HG02763 (cell line): ENCODE data around the gene CLEC12A.
"Not testable (repeated sequence)": the region's sequence is repeated elsewhere in the genome, so short reads cannot be mapped to it uniquely, and the experiment has no call there.

Experiments used
- ATAC-seq: cut with Tn5 transposase; IDR thresholded peaks from one replicate; pipeline ENCODE4 v1.9.1; 2021; ENCODE audit warnings: mild to moderate bottlenecking, moderate library complexity; ENCODE audit not compliant: unreplicated experiment

Gene CLEC12A

DNA sequence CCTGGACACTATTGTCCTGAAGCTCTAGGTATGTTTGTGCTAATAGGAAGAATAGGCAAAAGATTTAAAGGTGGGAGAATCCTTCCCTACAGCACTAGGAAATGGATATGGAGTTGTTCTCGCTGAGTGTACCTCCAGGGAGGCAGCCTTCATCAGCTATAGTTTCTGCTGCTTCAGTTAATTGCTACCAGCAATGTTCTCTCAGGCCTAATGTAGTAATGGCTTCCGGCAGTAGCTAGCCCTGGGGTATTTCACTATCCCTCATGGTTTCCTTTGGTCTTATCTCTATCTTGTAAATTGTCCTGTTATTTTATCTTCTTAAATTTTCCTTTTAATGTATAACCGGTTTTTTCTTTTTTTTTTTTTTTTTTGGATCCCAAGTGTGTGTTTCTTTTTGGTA lies 9.3 kb upstream of the CLEC12A start:
- no peak for ATAC-seq

DNA sequence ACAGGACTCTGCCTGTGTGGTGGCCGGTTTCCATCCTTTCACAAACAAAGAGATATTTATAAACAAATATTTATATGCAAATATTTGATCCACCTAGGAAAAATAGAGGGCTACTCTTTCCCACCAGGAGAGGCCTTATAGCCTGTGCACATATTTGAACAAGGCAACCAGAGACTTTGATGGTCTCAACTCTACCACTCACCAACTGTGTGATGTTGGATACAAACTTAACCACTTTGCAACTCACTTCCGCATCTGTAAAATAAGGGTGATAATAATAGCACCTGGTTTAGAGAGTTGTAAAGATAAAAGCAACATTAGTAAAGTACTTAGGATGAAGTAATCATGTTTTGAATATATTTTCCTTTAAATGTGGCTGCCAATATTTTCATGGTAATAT lies 1.5 kb upstream of the CLEC12A start:
- no peak for ATAC-seq

DNA sequence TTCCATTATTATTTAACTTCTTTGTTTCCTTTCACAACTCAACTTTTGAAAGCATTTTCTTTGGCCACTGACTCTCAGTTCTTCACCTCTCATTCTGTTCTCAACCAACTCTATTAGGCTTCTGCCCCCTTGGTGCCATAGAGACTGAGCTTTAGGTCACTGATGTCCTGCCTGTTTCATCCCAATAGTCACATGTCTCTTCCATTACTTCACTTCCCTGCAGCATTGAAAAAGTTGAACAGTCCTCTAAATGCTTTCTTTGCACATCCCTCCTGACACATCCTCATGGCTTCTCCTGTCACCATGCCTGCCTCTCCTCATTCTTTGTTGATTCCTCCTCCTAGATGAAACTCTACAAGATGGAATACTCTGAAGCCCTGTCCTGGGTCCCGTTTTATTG lies 2.7 kb downstream of the CLEC12A start:
- no peak for ATAC-seq

DNA sequence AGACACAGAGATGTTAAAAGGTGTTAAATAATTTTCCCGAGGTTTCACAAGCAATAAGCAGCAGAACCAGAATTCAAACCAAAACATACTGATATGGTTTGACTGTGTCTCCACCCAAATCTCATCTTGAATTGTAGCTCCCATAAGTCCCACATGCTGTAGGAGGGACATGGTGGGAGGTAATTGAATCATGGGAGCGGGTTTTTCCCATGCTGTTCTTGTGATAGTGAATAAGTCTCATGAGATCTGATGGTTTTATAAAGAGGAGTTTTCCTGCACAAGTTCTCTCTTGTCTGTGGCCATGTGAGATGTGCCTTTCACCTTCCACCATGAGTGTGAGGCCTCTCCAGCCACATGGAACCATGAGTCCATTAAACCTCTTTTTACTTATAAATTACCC lies 3.5 kb downstream of the CLEC12A start:
- ATAC-seq = not testable (repeated sequence)

DNA sequence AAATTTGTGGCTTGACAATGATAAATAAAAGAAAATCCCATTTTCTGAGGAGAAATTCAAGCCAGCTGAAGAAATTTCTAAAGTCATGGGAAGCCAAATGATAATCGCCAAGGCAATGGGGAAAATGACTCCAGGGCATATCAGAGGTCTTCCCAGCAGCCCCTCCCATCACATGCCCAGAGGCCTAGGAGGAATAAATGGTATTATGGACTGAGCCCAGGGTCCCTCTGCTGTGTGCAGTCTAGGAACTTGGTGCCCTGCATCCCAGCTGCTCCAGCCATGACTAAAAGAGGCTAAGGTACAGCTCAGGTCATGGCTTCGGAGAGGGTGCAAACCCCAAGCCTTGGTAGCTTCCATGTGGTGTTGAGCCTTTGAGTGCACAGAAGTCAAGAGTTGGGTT lies 4.4 kb downstream of the CLEC12A start:
- ATAC-seq = no peak

DNA sequence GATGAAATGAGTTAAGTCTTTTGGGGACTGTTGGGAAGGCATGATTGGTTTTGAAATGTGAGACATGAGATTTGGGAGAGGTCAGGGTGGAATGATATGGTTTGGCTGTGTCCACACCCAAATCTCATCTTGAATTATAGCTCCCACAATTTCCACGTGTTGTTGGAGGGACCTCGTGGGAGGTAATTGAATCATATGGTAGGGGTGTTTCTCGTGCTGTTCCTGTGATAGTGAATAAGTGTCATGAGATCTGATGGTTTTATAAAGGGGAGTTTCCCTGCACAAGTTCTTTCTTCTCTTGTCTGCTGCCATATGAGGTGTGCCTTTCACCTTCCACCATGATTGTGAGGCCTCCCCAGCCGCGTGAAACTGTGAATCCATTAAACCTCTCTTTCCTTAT lies 5.4 kb downstream of the CLEC12A start:
- ATAC-seq = not testable (repeated sequence)

DNA sequence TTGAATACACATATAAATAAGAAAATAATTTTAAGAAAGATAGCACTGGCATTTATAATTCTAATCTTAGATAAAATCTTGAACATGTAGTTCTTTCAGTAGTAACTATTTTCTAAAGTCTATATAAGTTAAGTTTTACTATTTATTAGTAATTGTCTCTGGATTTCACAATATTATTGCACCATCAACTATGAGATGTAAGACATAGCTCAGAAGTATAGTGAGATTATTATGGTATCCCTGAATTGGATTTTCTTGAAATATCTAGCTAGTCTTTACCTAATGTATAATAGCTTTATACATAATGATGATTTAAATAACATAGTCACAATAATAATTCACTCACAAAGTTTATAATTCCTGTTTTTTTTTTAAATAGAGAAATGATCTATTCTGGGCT lies 6.7 kb downstream of the CLEC12A start:
- ATAC-seq = no peak

DNA sequence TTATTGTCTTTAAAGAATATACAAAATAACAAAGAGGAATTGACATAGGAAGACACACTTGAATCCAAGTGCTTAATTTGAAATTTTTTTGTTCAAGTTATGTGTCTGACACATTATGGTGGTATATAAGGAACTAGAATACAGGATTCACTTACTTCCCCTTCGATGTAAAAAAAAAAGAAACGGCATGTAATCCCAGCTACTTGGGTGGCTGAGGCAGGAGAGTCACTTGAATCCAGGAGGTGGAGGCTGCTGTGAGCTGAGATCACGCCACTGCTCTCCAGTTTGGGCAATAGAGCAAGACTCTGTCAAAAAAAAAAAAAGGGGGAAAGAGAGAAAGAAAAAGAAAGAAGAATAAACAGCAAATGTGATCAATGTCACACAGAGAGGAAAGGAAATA lies 8.9 kb downstream of the CLEC12A start:
- ATAC-seq = no peak

DNA sequence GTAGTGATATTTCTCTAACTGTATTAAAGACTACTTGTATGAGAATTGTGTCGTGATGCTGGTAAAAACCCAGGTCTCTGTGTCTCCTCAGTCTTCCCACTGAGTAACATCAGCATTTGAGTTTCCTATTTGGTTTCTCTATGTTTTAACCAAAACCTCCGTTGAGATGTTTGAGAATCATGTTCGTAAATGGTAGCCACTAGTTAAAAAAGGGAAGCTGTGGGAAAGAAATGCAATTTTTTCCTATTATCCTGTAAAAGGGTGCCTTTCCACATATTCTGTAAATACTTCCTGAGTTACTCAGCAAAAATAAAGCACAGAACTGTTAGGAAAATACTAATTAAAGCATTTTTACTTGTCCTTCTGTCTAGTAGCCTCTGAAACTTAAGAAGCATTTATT lies 20.7 kb downstream of the CLEC12A start:
- ATAC-seq = no peak

DNA sequence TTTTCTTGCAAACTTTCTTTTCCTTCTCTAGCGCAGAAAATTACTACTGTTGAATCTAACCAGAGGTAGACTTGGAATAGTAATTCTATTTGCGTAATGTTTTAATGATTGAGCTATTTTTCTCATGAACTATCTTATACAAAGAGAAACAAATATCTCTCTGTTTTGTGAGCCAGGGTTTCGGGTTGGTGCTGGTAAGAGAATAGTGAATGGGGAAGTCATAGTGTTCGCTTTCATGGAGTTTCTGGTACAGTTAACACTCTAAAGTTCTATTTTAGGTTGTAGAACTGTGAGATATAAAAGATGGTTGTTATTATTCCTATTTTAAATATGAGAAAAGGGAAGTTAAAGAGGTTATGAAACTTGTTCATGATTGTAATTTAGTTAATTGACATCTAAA lies 21.1 kb downstream of the CLEC12A start:
- ATAC-seq = no peak

DNA sequence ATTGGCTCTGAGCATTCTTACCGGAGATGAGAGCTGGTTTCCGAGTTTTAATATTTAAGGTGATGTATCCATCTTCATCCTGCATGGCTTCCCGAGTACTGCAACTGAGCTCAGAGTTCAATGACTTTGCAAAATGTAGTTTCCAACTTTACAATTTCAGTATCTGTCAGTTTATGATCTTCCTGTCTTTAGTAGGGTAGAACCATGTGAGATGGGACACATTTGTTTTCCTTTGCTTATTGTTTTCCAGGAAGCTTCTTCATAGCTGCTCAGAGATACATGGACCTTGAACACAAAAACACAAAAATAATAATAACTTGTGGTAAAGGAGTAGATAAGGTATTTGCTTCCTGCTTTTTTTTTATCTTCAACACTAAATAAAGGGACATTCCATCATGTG lies 27.8 kb downstream of the CLEC12A start, which contains the start of gene CLEC1B:
CLEC1B (minus strand) TSS at position 106 of the 400 bp plus-strand sequence; CDS start at position 85, 21 bp downstream.
- no peak for ATAC-seq

DNA sequence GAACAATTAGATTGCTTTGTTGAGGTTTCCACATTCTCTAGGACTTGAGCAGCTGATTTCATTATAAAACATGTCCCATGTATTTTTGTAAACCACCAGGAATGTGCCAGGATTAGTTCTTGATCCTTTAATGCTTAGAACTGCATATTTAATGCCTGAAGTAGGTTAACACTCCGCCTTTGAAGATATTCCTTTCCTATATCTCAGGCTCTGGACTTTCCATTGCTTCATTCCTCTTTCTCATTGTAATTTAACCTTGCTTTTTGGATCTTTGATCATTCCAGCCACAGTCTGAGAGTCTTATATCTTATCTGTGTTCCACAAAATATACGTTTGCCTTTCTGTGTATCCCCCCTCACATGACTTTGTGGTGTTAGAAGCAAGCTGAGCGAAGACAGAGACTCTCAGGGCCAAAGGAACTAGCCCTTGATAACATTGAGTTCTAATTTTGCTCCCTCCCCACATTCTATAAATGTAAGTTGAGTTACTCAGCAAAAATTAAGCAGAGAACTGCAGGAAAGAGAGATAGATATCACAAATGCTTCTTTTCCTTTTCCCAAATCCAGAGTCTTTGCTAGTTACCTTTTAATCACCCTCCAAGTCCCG lies 30.1 kb downstream of the CLEC12A start:
- no peak for ATAC-seq

DNA sequence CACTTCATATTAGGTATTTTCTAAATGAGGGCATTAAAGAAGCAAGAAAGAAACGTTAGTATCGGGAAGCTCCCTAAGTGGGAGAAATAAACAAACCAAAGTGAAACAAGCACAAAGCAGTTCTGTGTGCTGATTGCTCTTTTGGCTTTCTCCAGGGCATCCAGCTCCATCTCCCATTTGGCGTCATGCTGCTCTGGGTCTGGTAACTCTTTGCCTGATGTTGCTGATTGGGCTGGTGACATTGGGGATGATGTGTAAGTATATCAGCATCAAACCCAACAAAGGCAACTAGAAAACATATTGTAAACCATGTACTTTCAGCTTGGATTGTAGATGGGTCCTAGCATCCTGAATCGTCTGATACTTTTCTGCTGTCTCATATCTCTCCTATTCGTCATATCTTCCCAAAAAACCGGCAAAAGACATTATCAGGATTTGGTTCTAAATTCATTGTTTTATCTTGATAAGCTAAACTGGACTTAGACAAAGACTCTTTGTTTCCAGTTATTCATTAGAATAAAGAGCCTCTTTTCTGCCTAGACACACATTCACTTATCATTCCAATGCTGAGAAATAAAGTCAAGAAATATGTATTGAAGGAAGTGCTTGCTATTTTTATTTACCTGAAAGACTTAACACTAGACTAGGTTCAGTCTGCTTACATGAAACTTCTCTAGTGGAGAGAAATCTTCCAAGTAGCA lies 41.6 kb downstream of the CLEC12A start:
- ATAC-seq = no peak

DNA sequence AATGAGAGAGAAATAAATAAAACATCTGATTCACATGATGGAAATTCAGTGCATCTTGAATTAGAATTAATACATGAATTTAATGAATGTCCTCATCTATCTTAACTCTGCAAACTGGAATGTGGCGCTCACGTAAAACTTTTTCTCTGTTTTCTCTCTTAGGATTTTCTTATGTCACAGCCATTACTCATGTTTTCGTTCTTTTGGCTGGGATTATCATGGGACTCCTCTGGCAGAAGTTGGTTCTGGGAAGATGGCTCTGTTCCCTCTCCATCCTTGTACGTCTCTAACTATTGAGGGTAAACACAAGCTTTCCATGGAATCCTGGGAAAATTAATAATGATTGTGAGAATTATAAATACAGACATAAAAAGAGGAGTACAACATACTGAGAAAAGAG lies 44.2 kb downstream of the CLEC12A start:
- ATAC-seq = no peak

DNA sequence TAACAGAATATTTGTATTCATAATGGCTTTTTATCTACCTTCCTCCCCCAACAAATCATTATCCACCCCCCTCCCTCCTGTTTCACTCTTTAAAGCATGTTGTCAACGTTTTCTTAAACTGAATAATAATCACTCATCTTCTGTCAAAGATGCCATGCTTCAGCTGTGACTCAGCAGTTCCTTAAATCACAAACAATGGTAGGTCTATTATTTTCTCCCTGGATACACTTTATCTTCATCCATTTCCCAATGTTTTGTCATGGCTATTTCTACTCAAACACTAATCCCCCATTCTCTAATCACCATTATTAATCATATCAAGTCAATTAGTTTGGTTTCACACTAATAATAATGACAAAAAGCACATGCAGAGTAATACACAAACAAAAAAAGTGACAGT lies 45.7 kb downstream of the CLEC12A start:
- no peak for ATAC-seq

DNA sequence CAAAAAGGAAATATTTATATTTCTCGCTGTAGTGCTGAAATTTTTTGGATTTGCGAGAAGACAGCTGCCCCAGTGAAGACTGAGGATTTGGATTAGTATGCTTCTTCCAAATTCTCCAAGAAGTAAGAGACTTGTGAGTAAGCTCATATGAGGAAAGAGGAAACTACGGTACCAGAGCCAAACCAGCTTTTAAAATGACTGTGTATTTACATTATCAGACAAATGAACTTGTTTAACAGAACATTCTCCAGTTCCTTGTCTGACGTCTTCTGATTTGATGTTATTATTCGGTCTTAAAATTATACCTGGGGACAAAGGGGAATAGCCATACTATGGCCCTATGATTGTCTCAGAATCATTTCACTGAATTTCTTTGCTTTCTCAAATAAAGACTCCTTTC lies 47.2 kb downstream of the CLEC12A start:
- no peak for ATAC-seq

DNA sequence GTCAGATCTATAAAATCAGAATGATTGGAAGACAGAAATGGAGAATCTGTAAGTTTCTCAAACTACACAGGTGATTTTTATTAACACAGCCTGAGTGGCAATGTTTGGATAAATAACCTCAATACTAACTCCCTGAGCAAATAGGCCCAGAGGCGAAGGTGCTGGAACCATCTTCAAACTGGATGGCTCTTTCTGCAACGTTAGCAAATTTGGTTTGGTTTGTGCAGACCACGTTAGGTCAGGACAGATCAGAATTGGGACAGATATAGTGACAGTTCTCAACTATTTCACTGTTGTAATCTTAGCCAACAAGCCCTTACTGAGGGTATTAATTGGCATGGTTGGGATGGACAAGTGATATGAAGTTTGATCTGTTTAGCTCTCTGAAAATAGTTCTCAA lies 50.1 kb downstream of the CLEC12A start:
- no peak for ATAC-seq

DNA sequence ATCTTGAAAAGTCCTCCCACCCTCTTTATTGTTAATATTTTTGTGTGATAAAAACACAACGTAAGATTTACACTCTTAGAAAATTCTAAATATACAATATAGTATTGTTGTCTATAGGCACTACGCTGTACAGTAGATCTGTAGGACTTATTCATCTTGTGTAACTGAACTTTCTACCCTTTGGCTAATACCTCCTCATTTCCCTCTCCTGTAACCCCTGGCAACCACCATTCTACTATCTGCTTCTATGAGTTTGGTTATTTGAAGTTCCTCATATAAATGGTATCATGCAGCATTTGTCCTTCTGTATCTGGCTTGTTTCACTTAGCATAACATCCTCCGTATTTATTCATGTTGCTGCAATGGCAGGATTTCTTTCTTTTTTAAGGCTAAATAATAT lies 54.0 kb downstream of the CLEC12A start:
- no peak for ATAC-seq

DNA sequence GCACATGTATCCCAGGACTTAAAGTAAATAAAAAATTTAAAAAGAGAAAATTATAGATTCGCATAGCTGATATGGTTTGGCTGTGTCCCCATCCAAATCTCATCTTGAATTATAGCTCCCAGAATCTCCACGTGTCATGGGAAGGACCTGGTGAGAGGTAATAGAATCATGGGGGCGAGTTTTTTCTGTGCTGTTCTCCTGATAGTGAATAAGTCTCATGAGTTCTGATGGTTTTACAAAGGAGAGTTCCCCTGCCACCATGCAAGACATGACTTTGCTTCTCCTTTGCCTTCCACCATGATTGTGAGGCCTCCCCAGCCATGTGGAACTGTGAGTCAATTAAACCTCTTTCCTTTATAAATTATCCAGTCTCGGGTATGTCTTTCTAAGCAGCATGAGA lies 55.5 kb downstream of the CLEC12A start:
- not testable (repeated sequence) for ATAC-seq

DNA sequence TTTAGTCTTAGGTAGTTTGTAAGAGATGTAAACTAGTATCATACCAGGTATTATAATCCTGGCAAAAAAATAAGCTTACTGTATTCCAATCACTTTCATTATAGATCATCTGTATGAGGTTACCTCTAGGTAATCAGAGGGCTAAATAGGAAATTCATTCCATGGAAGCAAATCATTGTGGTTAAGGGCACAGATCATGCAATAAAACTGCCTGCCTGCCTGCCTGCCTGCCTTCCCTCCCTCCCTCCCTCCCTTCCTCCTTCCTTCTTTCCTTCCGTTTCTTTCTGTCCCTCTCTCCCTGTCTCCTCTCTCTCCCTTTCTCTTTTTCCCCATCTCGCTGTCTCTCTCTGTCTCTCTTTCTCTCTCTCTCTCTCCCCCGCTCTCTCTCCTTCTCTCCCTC lies 56.1 kb downstream of the CLEC12A start:
- no peak for ATAC-seq

DNA sequence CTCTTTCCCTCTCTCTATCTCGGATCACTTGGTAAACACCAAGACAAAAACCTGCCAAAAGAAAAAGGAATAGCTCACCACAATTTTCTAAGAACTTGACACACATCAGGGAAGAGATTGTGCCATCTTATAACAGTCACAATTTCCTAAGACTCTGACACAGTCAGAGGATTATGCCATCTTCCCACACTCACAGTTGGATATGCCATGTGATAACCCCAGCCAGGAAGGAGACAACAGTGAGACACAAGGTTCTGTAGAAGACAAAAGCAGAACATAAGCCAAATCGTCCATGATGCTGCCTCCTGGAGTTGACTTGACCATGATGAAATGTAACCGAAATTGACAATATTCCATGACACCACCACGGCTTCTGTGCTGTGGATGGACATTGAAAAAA lies 56.5 kb downstream of the CLEC12A start:
- ATAC-seq = no peak

DNA sequence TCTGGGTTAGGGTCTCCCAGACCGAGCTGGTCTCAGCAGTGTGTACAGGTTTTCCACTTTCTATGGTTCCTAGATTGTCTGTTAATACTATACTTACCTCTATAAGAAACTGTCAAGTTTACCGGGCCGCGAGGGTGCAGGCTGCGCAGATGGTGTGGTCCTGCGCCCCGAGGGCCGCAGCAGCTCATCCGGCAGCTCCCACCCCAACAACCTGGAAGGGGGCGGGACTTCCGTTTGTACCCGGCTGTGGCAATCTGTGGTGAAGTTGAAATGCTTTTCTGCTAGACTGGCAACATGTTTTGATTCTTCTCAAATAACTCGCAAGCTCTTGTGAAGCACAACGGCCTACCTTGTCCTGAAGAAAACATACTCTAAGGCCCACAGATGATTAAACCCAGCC lies 59.2 kb downstream of the CLEC12A start, which contains the start of gene CLEC9A:
CLEC9A (plus strand) TSS at position 237 of the 400 bp plus-strand sequence. CDS start 22,006 bp downstream, outside the sequence.
- no peak for ATAC-seq

DNA sequence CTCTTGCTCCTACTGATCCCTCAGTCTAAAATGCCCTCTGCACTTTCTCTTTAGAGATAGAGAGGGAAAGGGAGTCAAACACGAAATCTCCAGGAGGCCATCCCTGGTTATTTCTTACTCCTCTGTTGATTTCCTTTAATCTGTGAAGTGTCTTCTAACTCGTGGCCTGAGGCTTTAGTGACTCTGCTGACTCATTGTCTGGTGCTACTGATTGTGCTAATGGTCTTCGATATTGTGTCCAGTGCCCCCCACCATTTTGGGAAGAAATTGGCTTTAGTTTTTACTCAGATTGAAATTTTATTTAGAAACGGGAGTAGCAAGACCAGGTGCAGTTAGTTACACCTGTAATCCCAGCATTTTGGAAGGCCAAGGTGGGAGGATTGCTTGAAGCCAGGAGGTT lies 60.1 kb downstream of the CLEC12A start:
- no peak for ATAC-seq
